OCI-M2 (cell line): ENCODE data around the gene PPP6R1.

Source experiments
- DNase-seq: peaks from one replicate; lab custom pipeline; 2025; ENCODE audit not compliant: unreplicated experiment; lab: John Stamatoyannopoulos, UW

Gene PPP6R1

GRCh38 chr19:55279770-55280643 is 21.2 kb upstream of the PPP6R1 start, which contains the start of gene HSPBP1:
Gene HSPBP1, minus strand, starts transcription at chr19:55280110. Its CDS starts 502 bp downstream, at chr19:55279608.
- peak; percentile 88 for DNase-seq

- no peak for DNase-seq
Measured at GRCh38 chr19:55279340-55279739, 20.5 kb upstream of the PPP6R1 start.

GRCh38 chr19:55278391-55279135 is 19.7 kb upstream of the PPP6R1 start:
- DNase-seq = no peak

- DNase-seq = no peak
Measured at GRCh38 chr19:55277494-55277893, 18.7 kb upstream of the PPP6R1 start.

- DNase-seq = no peak
Measured at GRCh38 chr19:55276720-55277430, 18.1 kb upstream of the PPP6R1 start.

- no peak for DNase-seq
Measured at GRCh38 chr19:55275851-55276719, 17.3 kb upstream of the PPP6R1 start.

GRCh38 chr19:55273978-55274707 is 15.3 kb upstream of the PPP6R1 start:
- DNase-seq = no peak

- DNase-seq = no peak
Measured at GRCh38 chr19:55272142-55272541, 13.3 kb upstream of the PPP6R1 start.

GRCh38 chr19:55270172-55270942 is 11.5 kb upstream of the PPP6R1 start:
- DNase-seq = no peak

- DNase-seq = no peak
Measured at GRCh38 chr19:55269299-55269698, 10.5 kb upstream of the PPP6R1 start.

- DNase-seq = no peak
Measured at GRCh38 chr19:55266840-55267239, 8.0 kb upstream of the PPP6R1 start.

- DNase-seq = no peak
Measured at GRCh38 chr19:55266404-55266803, 7.6 kb upstream of the PPP6R1 start.

- no peak for DNase-seq
Measured at GRCh38 chr19:55265723-55266386, 7.0 kb upstream of the PPP6R1 start.

- no peak for DNase-seq
Measured at GRCh38 chr19:55265173-55265572, 6.4 kb upstream of the PPP6R1 start.

GRCh38 chr19:55264531-55264930 is 5.7 kb upstream of the PPP6R1 start:
- DNase-seq = no peak

- no peak for DNase-seq
Measured at GRCh38 chr19:55262359-55262758, 3.5 kb upstream of the PPP6R1 start.

GRCh38 chr19:55261671-55262126 is 2.9 kb upstream of the PPP6R1 start:
- no peak for DNase-seq

- DNase-seq = no peak
Measured at GRCh38 chr19:55259540-55260210, 858 bp upstream of the PPP6R1 start.
